Measurements from ENCODE around the gene MELTF. TPM values are rescaled to one million over a fixed set of nuclear protein-coding genes. Genes with fewer than 3 reads are reported as not detected.

MELTF gene
- total RNA-seq, 6 experiments from 2014 or later: 0.42 to 5.3 (median 2.0) TPM

DNA sequence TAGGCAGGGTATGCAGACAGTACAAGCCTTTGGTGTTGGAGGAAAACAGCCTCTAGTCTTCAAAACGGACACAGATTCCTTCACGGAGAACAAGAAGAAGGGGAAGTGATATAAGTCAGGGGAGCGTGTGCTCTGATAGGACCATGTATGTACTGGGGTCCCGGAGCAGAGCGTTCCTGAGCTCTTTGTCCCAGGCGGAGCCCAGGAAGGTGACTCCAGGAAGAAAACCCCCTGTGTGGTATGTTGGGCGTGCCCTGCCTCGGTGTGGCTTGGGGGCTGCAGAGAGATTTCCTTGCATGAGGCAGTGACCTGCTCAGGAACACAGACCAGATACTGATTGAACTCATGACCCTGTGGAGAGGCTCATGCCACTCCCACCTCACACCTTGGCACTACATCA is 21.7 kb downstream of the MELTF start:
- Histone ChIP-seq H3K9me3 (no peaks in the 10 kb centered on the region), H3K4me1 (no peaks in the 10 kb centered on the region), H3K27me3 (no peaks in the 10 kb centered on the region), H3K27ac (no peak overlapping the region), H3K36me3 (no peaks in the 10 kb centered on the region), H3K4me3 (no peak overlapping the region)
- intact Hi-C loops (cut with DNase I): loop anchor here in 1 of 2 donors (10.0 kb wide), 1 partner anchor 177 kb away; no protein-coding TSS in a partner anchor
- whole genome bisulfite sequencing (ENCODE audit: insufficient coverage, low coverage, low lambda C conversion rate, missing lambda C conversion rate): no CpG with 5 or more reads among the region's 8 CpGs
- ATAC-seq (no peak), DNase-seq (no peak)
- TF ChIP-seq CTCF (IDR thresholded peaks at IDR 0.05): no peak
- TF ChIP-seq POLR2A (IDR thresholded peaks at IDR 0.05): no peak

DNA sequence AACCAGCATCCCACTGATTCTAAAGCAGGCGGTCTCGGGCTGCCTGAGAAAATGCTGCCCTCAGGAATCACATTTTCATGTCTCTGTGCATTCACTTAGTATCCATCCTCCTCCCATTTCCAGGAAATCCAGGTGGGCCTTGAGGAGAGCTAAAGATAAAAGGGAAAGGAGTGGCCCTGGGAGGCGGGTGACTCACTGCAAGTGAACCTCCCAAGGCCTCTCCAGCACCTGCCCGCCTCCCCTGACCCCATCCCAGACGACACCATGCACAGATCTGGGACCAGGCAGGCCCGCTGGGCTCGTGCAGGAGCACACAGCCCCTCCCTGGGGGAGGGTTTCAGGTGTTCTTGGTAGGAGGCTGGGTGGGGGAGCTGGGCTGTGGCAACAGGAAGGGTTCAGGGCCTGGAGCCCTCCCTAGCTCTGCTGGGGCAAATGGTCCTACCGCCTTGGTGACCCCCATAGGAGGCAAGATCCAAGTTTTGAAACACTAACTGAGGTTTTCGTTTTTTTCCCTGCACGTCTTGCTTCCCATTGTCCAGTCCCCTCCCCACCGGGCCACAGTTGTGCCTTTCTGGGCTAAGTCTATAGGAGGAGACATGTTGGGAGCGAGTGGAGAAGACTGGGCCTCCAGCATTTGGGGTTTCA is 22.2 kb downstream of the MELTF start:
- Histone ChIP-seq H3K4me1 (no peaks in the 10 kb centered on the region), H3K36me3 (no peaks in the 10 kb centered on the region), H3K27me3 (no peaks in the 10 kb centered on the region), H3K27ac (no peak overlapping the region), H3K4me3 (no peak overlapping the region), H3K9me3 (no peaks in the 10 kb centered on the region)
- intact Hi-C loops (cut with DNase I): loop anchor here in 1 of 2 donors (10.0 kb wide), 1 partner anchor 177 kb away; no protein-coding TSS in a partner anchor
- 78% methylated on average over 4 of the region's 12 CpGs for WGBS (ENCODE audit: insufficient coverage, low coverage, low lambda C conversion rate, missing lambda C conversion rate)
- ATAC-seq (no peak), DNase-seq (peak in 1 of 3 donors; percentile 45)
- no peak for TF ChIP-seq POLR2A (IDR thresholded peaks at IDR 0.05)
- no peak for TF ChIP-seq CTCF (IDR thresholded peaks at IDR 0.05)

GRCh38 chr3:197006860-197007259 is 22.8 kb downstream of the MELTF start:
- no peak for ATAC-seq
- WGBS (ENCODE audit: insufficient coverage, low coverage, low lambda C conversion rate, missing lambda C conversion rate): 100% methylated on average over 3 of the region's 5 CpGs
- no peak for TF ChIP-seq CTCF (IDR thresholded peaks at IDR 0.05)

DNA sequence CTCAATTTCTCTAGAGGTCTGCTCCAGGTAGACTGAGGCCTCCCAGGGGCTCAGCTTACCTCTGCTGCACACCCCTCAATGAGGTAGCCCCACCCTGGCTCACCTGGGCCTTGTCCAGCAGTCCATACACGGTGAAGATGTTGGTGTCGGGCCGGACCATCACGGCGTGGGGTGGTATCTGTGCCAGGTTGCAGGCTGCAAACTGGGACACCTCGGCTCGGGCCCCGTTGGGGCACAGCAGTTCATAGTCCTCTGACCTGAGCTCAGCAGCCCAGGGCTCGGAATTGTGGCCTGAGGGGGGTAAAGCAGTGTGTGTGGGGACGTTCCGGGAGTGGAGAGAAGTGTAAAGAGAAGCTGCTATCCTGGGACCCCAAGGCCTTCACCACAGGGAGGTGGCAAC is 23.2 kb downstream of the MELTF start:
- intact Hi-C loops (cut with DNase I): loop anchor here in 1 of 2 donors (10.0 kb wide), 1 partner anchor 178 kb away; no protein-coding TSS in a partner anchor

More at GRCh38 chr3:197006860-197007259, 22.8 kb downstream of the MELTF start:
- Histone ChIP-seq H3K4me1 (no peaks in the 10 kb centered on the region), H3K4me3 (no peak overlapping the region), H3K9me3 (no peaks in the 10 kb centered on the region), H3K27me3 (no peaks in the 10 kb centered on the region), H3K27ac (no peak overlapping the region), H3K36me3 (no peaks in the 10 kb centered on the region)
- DNase-seq: no peak
- intact Hi-C loops (cut with DNase I): loop anchor here in 1 of 2 donors (10.0 kb wide), 1 partner anchor 178 kb away; no protein-coding TSS in a partner anchor

More for the DNA sequence above, 23.2 kb downstream of the MELTF start:
- Histone ChIP-seq H3K36me3 (no peaks in the 10 kb centered on the region), H3K27me3 (no peaks in the 10 kb centered on the region), H3K27ac (no peak overlapping the region), H3K4me1 (no peaks in the 10 kb centered on the region), H3K4me3 (no peak overlapping the region), H3K9me3 (no peaks in the 10 kb centered on the region)
- ATAC-seq (no peak), DNase-seq (peak in 2 of 3 donors; percentile 17 to 53)
- no peak for TF ChIP-seq CTCF (IDR thresholded peaks at IDR 0.05)
- TF ChIP-seq POLR2A (IDR thresholded peaks at IDR 0.05): no peak
- no CpG with 5 or more reads among the region's 11 CpGs for WGBS (ENCODE audit: insufficient coverage, low coverage, low lambda C conversion rate, missing lambda C conversion rate)

Data from right lobe of liver (tissue), 6 donors.